Suprapubic skin (tissue), 4 donors: ENCODE measurements around the gene EFNA2. TPM values are rescaled to one million over a fixed set of nuclear protein-coding genes. Genes with fewer than 3 reads are reported as not detected.

Source experiments
- DNase-seq, 2 donors: peaks; one replicate each; pipeline ENCODE4 v3.0.0-alpha.2; 2019; ENCODE audit warnings: low spot score in 2 of 2
- H3K27ac ChIP-seq: fragments of 200-600 bp; sonication (generic); one replicate; pipeline ENCODE4 v1.5.1; 2019
- H3K27me3 ChIP-seq: fragments of 200-600 bp; sonication (generic); one replicate; pipeline ENCODE4 v1.5.1; 2019
- H3K36me3 ChIP-seq: fragments of 200-600 bp; sonication (generic); one replicate; pipeline ENCODE4 v1.5.1; 2019
- H3K4me1 ChIP-seq: fragments of 200-600 bp; sonication (generic); one replicate; pipeline ENCODE4 v1.5.1; 2019
- H3K4me3 ChIP-seq: fragments of 200-600 bp; sonication (generic); one replicate; pipeline ENCODE4 v1.5.1; 2019; ENCODE audit warnings: mild to moderate bottlenecking
- H3K9me3 ChIP-seq: fragments of 200-600 bp; sonication (generic); one replicate; pipeline ENCODE4 v1.5.1; 2019
- CTCF ChIP-seq, 2 donors: fragments of 200-600 bp in 1 of 2; fragments of 450-650 bp in 1 of 2; sonication (generic) in 1 of 2; IDR thresholded peaks; one replicate each; pipeline ENCODE4 v1.5.1; 2016 to 2019; ENCODE audit warnings: antibody characterized with exemption in 2 of 2, mild to moderate bottlenecking in 1 of 2, moderate library complexity in 1 of 2
- EP300 ChIP-seq: sonication (generic); formaldehyde crosslinking; IDR thresholded peaks from one replicate; pipeline ENCODE4 v1.6.1; 2017; ENCODE audit warnings: antibody characterized with exemption
- POLR2A ChIP-seq, 2 donors: fragments of 450-650 bp; IDR thresholded peaks; one replicate each; pipeline ENCODE4 v1.6.1; 2017; ENCODE audit warnings: antibody characterized with exemption in 2 of 2, mild to moderate bottlenecking in 2 of 2, moderate library complexity in 2 of 2
- POLR2AphosphoS5 ChIP-seq, 3 donors: sonication (generic); formaldehyde crosslinking; IDR thresholded peaks; one replicate each; pipeline ENCODE4 v1.6.1; 2017; ENCODE audit warnings: antibody characterized with exemption in 3 of 3
- WGBS: methylation state at CpG from one replicate; pipeline ENCODE4 v1.1.5; 2018; 5-methylcytosine and 5-hydroxymethylcytosine counted together
- total RNA-seq, 4 donors: library from RNA; depleted of rRNA; stranded (reverse); fragments of >200 nt; gene quantifications; one replicate each; pipeline ENCODE4 v1.1.0, GENCODE V29; 2016

EFNA2 gene
- total RNA-seq, 4 donors from 2014 or later = not detected

- no peaks in the 10 kb centered on the region for H3K9me3 ChIP-seq
- H3K36me3 ChIP-seq = peaks cover 23% of the 10 kb centered on the region
- no peak for DNase-seq
- peak overlapping the region; percentile 92 for H3K4me3 ChIP-seq
- 0% methylated on average over 4 of the region's 74 CpGs for WGBS
- H3K27me3 ChIP-seq = no peaks in the 10 kb centered on the region
- TF ChIP-seq CTCF (IDR thresholded peaks at IDR 0.05) (peak; percentile 89 to 90), EP300 (no peak)
- peaks cover 73% of the 10 kb centered on the region for H3K4me1 ChIP-seq
- peak overlapping the region; percentile 99 for H3K27ac ChIP-seq
These were observed 36.8 kb upstream of the EFNA2 start for GRCh38 chr19:1248786-1249297.

DNA sequence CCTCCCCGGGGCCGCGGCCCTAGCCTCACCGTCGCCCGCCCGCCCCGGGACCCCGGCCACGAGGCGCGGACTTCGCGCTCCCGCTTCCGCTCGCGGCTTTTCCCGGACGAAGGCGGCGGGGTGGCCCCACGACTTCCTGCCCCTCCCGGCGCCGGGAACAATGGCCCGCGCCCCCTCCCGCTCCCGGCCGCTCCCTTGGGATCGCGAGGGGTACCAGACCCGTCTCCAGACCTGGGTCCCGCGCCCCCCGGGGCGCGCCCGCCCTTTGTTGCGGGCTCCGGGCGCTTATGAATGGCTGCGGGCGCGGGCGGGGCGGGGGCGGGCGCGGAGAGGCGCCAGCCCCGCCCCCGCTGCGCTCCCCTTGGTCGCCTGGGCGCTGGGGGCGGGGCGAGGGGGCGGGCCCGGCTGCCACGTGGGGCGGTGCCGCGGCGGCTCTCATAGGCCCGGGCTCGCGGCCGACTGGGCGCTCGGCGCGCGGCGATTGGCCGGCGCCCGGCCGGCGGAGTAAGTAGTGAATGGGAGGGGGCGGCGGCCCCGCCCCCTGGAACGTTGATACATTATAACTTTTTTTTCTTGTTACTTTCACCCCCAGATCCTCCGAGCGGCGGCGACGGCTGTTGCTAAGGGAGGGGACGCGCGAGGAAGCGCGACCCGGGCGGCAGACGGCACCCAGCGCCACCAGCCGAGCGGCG is 36.2 kb upstream of the EFNA2 start:
- peak; percentile 95 to 96 for DNase-seq
- peaks cover 73% of the 10 kb centered on the region for H3K4me1 ChIP-seq
- under 1% methylated on average over 35 of the region's 102 CpGs for whole genome bisulfite sequencing

GRCh38 chr19:1249990-1250436 is 35.7 kb upstream of the EFNA2 start:
- WGBS = 1% methylated on average over 14 of the region's 67 CpGs
- Histone ChIP-seq H3K4me3 (peak overlapping the region; percentile 92), H3K9me3 (no peaks in the 10 kb centered on the region), H3K36me3 (peaks cover 34% of the 10 kb centered on the region), H3K27ac (peak overlapping the region; percentile 99), H3K4me1 (peaks cover 73% of the 10 kb centered on the region), H3K27me3 (no peaks in the 10 kb centered on the region)
- no peak for DNase-seq
- TF ChIP-seq CTCF (IDR thresholded peaks at IDR 0.05) (no peak), POLR2AphosphoS5 (IDR thresholded peaks at IDR 0.05) (no peak), POLR2A (IDR thresholded peaks at IDR 0.05) (no peak), EP300 (no peak)

More for the DNA sequence above, 36.2 kb upstream of the EFNA2 start:
- Histone ChIP-seq H3K27me3 (no peaks in the 10 kb centered on the region), H3K4me3 (peak overlapping the region; percentile 92), H3K27ac (peak overlapping the region; percentile 99), H3K9me3 (no peaks in the 10 kb centered on the region), H3K36me3 (peaks cover 29% of the 10 kb centered on the region)
- no peak for TF ChIP-seq CTCF (IDR thresholded peaks at IDR 0.05)
- TF ChIP-seq POLR2A (IDR thresholded peaks at IDR 0.05) = peak; percentile 90 to 95
- peak; percentile 75 to 89 (median 78) for TF ChIP-seq POLR2AphosphoS5 (IDR thresholded peaks at IDR 0.05)
- no peak for TF ChIP-seq EP300

- TF ChIP-seq CTCF (IDR thresholded peaks at IDR 0.05) = no peak
- no peak for TF ChIP-seq EP300
- no peak for TF ChIP-seq POLR2AphosphoS5 (IDR thresholded peaks at IDR 0.05)
- no peak for TF ChIP-seq POLR2A (IDR thresholded peaks at IDR 0.05)
- Histone ChIP-seq H3K4me1 (peaks cover 73% of the 10 kb centered on the region), H3K27me3 (no peaks in the 10 kb centered on the region), H3K27ac (peak overlapping the region; percentile 99), H3K36me3 (peaks cover 41% of the 10 kb centered on the region), H3K4me3 (peak overlapping the region; percentile 92), H3K9me3 (no peaks in the 10 kb centered on the region)
- WGBS = under 1% methylated on average over 37 of the region's 90 CpGs
- peak in 1 of 2 donors; percentile 82 for DNase-seq
These were observed 35.0 kb upstream of the EFNA2 start for GRCh38 chr19:1250437-1251260.
